GM23338 (cell line): Measurements from ENCODE around the gene GADD45A. TPM values are rescaled to one million over a fixed set of nuclear protein-coding genes. Genes with fewer than 3 reads are reported as not detected.
A peak's percentile ranks its signal among the peaks of the same experiment; 100 is the strongest.

Experiments used
- ATAC-seq: fragments of 200-7000 bp; cut with Tn5 transposase; 3 replicates; pipeline ENCODE4 v1.9.1; 2020
- DNase-seq: peaks from one replicate; pipeline ENCODE4 v3.0.0-alpha.2; 2015; ENCODE audit warnings: low spot score
- H2AFZ ChIP-seq: fragments of 200-600 bp; sonication (generic); 2 replicates; pipeline ENCODE4 v1.8.0; 2016; ENCODE audit warnings: antibody characterized with exemption, mild to moderate bottlenecking, moderate library complexity
- H3F3A ChIP-seq: fragments of 200-600 bp; sonication (generic); replicated peaks from 2 replicates; pipeline ENCODE4 v1.8.0; 2017; ENCODE audit warnings: antibody characterized with exemption, mixed run types, low read depth
- H3K27ac ChIP-seq: fragments of 200-600 bp; sonication (generic); 2 replicates; pipeline ENCODE4 v1.6.1; 2016; ENCODE audit warnings: low read depth
- H3K27me3 ChIP-seq: fragments of 200-600 bp; sonication (generic); 2 replicates; pipeline ENCODE4 v1.8.0; 2016; ENCODE audit warnings: mild to moderate bottlenecking, mixed run types, moderate library complexity; ENCODE audit not compliant: insufficient read depth
- H3K36me3 ChIP-seq: fragments of 200-600 bp; sonication (generic); 2 replicates; pipeline ENCODE4 v1.8.0; 2016; ENCODE audit warnings: mild to moderate bottlenecking; ENCODE audit not compliant: insufficient read depth
- H3K4me1 ChIP-seq: fragments of 200-600 bp; sonication (generic); 2 replicates; pipeline ENCODE4 v1.8.0; 2016; ENCODE audit warnings: mild to moderate bottlenecking, moderate library complexity; ENCODE audit not compliant: insufficient read depth
- H3K4me2 ChIP-seq: fragments of 200-600 bp; sonication (generic); 2 replicates; pipeline ENCODE4 v1.7.1; 2017; ENCODE audit warnings: mixed run types
- H3K4me3 ChIP-seq: fragments of 200-600 bp; sonication (generic); 2 replicates; pipeline ENCODE4 v1.6.1; 2016; ENCODE audit warnings: mixed run types
- H3K79me2 ChIP-seq: fragments of 200-600 bp; sonication (generic); replicated peaks from 2 replicates; pipeline ENCODE4 v1.8.0; 2017; ENCODE audit warnings: mild to moderate bottlenecking; ENCODE audit not compliant: insufficient read depth
- H3K9me2 ChIP-seq: fragments of 200-600 bp; sonication (generic); 2 replicates; pipeline ENCODE4 v1.8.0; 2017; ENCODE audit not compliant: insufficient read depth
- H4K20me1 ChIP-seq: fragments of 200-600 bp; sonication (generic); replicated peaks from 2 replicates; pipeline ENCODE4 v1.8.0; 2017; ENCODE audit warnings: mild to moderate bottlenecking; ENCODE audit not compliant: insufficient read depth
- H3K27ac Mint-ChIP-seq: 2 replicates; pipeline ENCODE4 v1.8.0; 2020; ENCODE audit warnings: inconsistent platforms, mild to moderate bottlenecking, moderate library complexity, mixed read lengths
- H3K27me3 Mint-ChIP-seq: 3 replicates; pipeline ENCODE4 v1.8.0; 2022; ENCODE audit warnings: low read depth, mild to moderate bottlenecking, moderate library complexity, mixed read lengths, inconsistent platforms; ENCODE audit not compliant: insufficient read depth, poor library complexity
- H3K36me3 Mint-ChIP-seq: 3 replicates; pipeline ENCODE4 v1.8.0; 2021; ENCODE audit warnings: low read depth, mild to moderate bottlenecking, inconsistent platforms, moderate library complexity, mixed read lengths
- H3K4me1 Mint-ChIP-seq: 3 replicates; pipeline ENCODE4 v1.8.0; 2020; ENCODE audit warnings: mild to moderate bottlenecking, inconsistent platforms, mixed read lengths
- H3K4me3 Mint-ChIP-seq: 3 replicates; pipeline ENCODE4 v1.8.0; 2021; ENCODE audit warnings: moderate library complexity, mild to moderate bottlenecking, inconsistent platforms, mixed read lengths
- H3K9me3 Mint-ChIP-seq: 3 replicates; pipeline ENCODE4 v1.8.0; 2020; ENCODE audit warnings: moderate library complexity, mild to moderate bottlenecking, inconsistent platforms, mixed read lengths
- EZH2 ChIP-seq: fragments of 200-600 bp; sonication (generic); IDR thresholded peaks from one replicate; pipeline ENCODE4 v1.8.0; 2017; ENCODE audit warnings: antibody characterized with exemption, mild to moderate bottlenecking, low read depth; ENCODE audit not compliant: unreplicated experiment
- EZH2phosphoT487 ChIP-seq: fragments of 200-600 bp; sonication (generic); IDR thresholded peaks from one replicate; pipeline ENCODE4 v1.8.1; 2018; ENCODE audit warnings: antibody characterized with exemption; ENCODE audit not compliant: unreplicated experiment
- NANOG ChIP-seq: IDR thresholded peaks from 2 replicates; pipeline ENCODE4 v1.6.1; 2016; ENCODE audit warnings: antibody characterized with exemption, borderline replicate concordance
- POLR2AphosphoS5 ChIP-seq: IDR thresholded peaks from 2 replicates; pipeline ENCODE4 v1.6.1; 2016; ENCODE audit warnings: antibody characterized with exemption, low read depth
- STAT1 ChIP-seq: IDR thresholded peaks from one replicate; pipeline ENCODE4 v1.6.1; 2016; ENCODE audit warnings: antibody characterized with exemption; ENCODE audit not compliant: unreplicated experiment
- ZNF114 ChIP-seq: fragments of 250-450 bp; sonication (Bioruptor Pico); IDR thresholded peaks from 2 replicates; pipeline ENCODE4 v1.5.0; 2020; ENCODE audit warnings: mild to moderate bottlenecking, moderate library complexity
- ZNF331 ChIP-seq: fragments of 250-450 bp; sonication (Bioruptor Pico); IDR thresholded peaks from 2 replicates; pipeline ENCODE4 v1.5.0; 2020; ENCODE audit warnings: low read depth, mild to moderate bottlenecking, moderate library complexity
- polyA plus RNA-seq: library from polyadenylated mRNA; unstranded; fragments of >200 nt; fragmentation: Nextera tagmentation; extraction: Ambion mirVana; gene quantifications from 2 replicates; pipeline ENCODE4 v1.2.1, GENCODE V29; 2016
- total RNA-seq: library from RNA; depleted of rRNA; stranded (reverse); fragments of >200 nt; shearing (Covaris generic); gene quantifications from 2 replicates; pipeline ENCODE4 v1.2.3, GENCODE V29; 2014
- TF ChIP-seq, protein P1 (sequence below), 2 experiments: fragments of 200-600 bp in 1 of 2; sonication (generic) in 1 of 2; conservative IDR thresholded peaks; 2 replicates each; pipeline versions ENCODE4 v1.5.1 to v1.6.1; 2016 to 2017; ENCODE audit warnings: antibody characterized with exemption in 2 of 2, low read depth in 2 of 2, mild to moderate bottlenecking in 2 of 2, moderate library complexity in 1 of 2
- TF ChIP-seq, protein P2 (sequence below): fragments of 250-450 bp; sonication (Bioruptor Pico); IDR thresholded peaks from 2 replicates; pipeline ENCODE4 v1.5.0; 2020; ENCODE audit warnings: mild to moderate bottlenecking, moderate library complexity

Gene GADD45A
- total and polyA plus RNA-seq, 2 experiments from 2014 or later, result 25.9 to 39.5 TPM

DNA sequence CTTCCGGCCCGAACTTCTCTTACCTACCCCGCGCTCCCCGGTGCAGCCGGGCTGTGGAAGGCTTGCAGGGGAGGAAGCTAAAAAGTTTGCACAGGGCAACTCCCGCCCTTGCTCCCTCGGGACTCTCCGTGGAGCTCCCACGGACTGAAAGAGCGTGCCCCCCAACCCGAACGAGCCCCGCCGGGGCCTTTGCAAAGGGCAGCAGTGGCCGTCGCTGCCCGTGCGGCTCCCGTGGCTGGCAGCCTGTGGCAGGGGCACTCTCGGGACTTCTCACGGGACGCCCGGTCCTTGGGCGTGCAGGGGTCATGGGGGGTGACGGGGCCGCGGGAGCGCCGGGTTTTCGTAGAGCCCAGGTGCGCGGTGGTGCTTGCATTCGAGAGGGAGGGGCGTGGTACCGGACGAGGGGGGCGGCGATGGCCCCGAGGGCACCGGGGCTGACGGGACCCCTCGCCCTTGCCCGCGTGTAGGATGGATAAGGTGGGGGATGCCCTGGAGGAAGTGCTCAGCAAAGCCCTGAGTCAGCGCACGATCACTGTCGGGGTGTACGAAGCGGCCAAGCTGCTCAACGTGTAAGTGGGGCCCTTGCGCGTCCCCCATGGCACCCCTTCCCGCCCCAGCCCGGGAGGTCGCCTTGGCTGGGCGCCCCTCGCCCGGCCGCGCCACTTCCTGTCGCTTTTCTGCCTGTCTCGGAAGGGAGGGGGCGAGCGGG lies 711 bp downstream of the GADD45A start:
- Mint-ChIP-seq H3K27ac (peak overlapping the region; percentile 83; the same call in 1 of the 2 replicates), H3K36me3 (peaks cover 25% of the 10 kb centered on the region)
- no peak overlapping the region; the same call in 1 of the 2 replicates for H3K27ac ChIP-seq

More for the DNA sequence above, 711 bp downstream of the GADD45A start:
- H3K4me3 Mint-ChIP-seq, result peak overlapping the region; percentile 91
- Histone ChIP-seq H3K4me2 (peak overlapping the region; percentile 82), H3K4me1 (peaks cover 17% of the 10 kb centered on the region), H3F3A (0 out of 2 replicates have a peak, but pooled peaks cover 3% of the 10 kb centered on the region), H3K9me2 (no peaks in the 10 kb centered on the region), H3K36me3 (peaks cover 7% of the 10 kb centered on the region), H4K20me1 (peaks cover 4% of the 10 kb centered on the region; the same call in 1 of the 2 replicates), H3K27me3 (no peaks in the 10 kb centered on the region), H3K79me2 (peaks cover 15% of the 10 kb centered on the region), H2AFZ (peak overlapping the region; percentile 38; the same call in 1 of the 2 replicates), H3K4me3 (peak overlapping the region; percentile 95)
- ATAC-seq (peak; percentile 21), DNase-seq (peak; percentile 68)
- H3K9me3 Mint-ChIP-seq, result no peaks in the 10 kb centered on the region; the same call in 2 of the 3 replicates
- H3K4me1 Mint-ChIP-seq, result peaks cover 27% of the 10 kb centered on the region
- peaks cover 7% of the 10 kb centered on the region for H3K27me3 Mint-ChIP-seq
- TF ChIP-seq, protein P1, sequence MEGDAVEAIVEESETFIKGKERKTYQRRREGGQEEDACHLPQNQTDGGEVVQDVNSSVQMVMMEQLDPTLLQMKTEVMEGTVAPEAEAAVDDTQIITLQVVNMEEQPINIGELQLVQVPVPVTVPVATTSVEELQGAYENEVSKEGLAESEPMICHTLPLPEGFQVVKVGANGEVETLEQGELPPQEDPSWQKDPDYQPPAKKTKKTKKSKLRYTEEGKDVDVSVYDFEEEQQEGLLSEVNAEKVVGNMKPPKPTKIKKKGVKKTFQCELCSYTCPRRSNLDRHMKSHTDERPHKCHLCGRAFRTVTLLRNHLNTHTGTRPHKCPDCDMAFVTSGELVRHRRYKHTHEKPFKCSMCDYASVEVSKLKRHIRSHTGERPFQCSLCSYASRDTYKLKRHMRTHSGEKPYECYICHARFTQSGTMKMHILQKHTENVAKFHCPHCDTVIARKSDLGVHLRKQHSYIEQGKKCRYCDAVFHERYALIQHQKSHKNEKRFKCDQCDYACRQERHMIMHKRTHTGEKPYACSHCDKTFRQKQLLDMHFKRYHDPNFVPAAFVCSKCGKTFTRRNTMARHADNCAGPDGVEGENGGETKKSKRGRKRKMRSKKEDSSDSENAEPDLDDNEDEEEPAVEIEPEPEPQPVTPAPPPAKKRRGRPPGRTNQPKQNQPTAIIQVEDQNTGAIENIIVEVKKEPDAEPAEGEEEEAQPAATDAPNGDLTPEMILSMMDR (conservative IDR thresholded peaks at IDR 0.05; ENCODE audit: low read depth in 2 of 2), result no peak
- TF ChIP-seq STAT1, result no peak
- TF ChIP-seq ZNF331 (CRISPR knock-in tag), result no peak
- no peak for TF ChIP-seq ZNF114
- no peak for TF ChIP-seq POLR2AphosphoS5
- TF ChIP-seq NANOG, result no peak
- no peak for TF ChIP-seq EZH2
- TF ChIP-seq, protein P2, sequence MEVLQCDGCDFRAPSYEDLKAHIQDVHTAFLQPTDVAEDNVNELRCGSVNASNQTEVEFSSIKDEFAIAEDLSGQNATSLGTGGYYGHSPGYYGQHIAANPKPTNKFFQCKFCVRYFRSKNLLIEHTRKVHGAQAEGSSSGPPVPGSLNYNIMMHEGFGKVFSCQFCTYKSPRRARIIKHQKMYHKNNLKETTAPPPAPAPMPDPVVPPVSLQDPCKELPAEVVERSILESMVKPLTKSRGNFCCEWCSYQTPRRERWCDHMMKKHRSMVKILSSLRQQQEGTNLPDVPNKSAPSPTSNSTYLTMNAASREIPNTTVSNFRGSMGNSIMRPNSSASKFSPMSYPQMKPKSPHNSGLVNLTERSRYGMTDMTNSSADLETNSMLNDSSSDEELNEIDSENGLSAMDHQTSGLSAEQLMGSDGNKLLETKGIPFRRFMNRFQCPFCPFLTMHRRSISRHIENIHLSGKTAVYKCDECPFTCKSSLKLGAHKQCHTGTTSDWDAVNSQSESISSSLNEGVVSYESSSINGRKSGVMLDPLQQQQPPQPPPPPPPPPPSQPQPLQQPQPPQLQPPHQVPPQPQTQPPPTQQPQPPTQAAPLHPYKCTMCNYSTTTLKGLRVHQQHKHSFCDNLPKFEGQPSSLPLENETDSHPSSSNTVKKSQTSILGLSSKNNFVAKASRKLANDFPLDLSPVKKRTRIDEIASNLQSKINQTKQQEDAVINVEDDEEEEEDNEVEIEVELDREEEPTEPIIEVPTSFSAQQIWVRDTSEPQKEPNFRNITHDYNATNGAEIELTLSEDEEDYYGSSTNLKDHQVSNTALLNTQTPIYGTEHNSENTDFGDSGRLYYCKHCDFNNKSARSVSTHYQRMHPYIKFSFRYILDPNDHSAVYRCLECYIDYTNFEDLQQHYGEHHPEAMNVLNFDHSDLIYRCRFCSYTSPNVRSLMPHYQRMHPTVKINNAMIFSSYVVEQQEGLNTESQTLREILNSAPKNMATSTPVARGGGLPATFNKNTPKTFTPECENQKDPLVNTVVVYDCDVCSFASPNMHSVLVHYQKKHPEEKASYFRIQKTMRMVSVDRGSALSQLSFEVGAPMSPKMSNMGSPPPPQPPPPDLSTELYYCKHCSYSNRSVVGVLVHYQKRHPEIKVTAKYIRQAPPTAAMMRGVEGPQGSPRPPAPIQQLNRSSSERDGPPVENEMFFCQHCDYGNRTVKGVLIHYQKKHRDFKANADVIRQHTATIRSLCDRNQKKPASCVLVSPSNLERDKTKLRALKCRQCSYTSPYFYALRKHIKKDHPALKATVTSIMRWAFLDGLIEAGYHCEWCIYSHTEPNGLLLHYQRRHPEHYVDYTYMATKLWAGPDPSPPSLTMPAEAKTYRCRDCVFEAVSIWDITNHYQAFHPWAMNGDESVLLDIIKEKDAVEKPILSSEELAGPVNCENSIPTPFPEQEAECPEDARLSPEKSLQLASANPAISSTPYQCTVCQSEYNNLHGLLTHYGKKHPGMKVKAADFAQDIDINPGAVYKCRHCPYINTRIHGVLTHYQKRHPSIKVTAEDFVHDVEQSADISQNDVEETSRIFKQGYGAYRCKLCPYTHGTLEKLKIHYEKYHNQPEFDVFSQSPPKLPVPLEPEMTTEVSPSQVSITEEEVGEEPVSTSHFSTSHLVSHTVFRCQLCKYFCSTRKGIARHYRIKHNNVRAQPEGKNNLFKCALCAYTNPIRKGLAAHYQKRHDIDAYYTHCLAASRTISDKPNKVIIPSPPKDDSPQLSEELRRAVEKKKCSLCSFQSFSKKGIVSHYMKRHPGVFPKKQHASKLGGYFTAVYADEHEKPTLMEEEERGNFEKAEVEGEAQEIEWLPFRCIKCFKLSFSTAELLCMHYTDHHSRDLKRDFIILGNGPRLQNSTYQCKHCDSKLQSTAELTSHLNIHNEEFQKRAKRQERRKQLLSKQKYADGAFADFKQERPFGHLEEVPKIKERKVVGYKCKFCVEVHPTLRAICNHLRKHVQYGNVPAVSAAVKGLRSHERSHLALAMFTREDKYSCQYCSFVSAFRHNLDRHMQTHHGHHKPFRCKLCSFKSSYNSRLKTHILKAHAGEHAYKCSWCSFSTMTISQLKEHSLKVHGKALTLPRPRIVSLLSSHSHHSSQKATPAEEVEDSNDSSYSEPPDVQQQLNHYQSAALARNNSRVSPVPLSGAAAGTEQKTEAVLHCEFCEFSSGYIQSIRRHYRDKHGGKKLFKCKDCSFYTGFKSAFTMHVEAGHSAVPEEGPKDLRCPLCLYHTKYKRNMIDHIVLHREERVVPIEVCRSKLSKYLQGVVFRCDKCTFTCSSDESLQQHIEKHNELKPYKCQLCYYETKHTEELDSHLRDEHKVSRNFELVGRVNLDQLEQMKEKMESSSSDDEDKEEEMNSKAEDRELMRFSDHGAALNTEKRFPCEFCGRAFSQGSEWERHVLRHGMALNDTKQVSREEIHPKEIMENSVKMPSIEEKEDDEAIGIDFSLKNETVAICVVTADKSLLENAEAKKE (CRISPR knock-in tag), result no peak
- no peak for TF ChIP-seq EZH2phosphoT487
